Right ventricle myocardium superior (tissue), 1 donor: ENCODE data around the gene CCT5. TPM values are rescaled to one million over a fixed set of nuclear protein-coding genes. Genes with fewer than 3 reads are reported as not detected.
"Not testable (repeated sequence)": the region's sequence is repeated elsewhere in the genome, so short reads cannot be mapped to it uniquely, and the experiment has no call there.

Source experiments
- ATAC-seq: fragments of 200-7000 bp; cut with Tn5 transposase; one replicate; pipeline ENCODE4 v1.9.1; 2020; ENCODE audit warnings: mild to moderate bottlenecking; ENCODE audit not compliant: poor library complexity
- DNase-seq: peaks from one replicate; pipeline ENCODE4 v3.0.0-alpha.2; 2020
- intact Hi-C: fragments of 100-400 bp; cut with DNase I; formaldehyde crosslinking; loops from one replicate; pipeline ENCODE4 v1.11.2; 2022
- total RNA-seq: library from RNA; stranded (reverse); fragmentation: NEBNext Ultra II Directional; extraction: Animal tissue kit (Norgen Biotek cat#: 25700); gene quantifications from one replicate; pipeline ENCODE4 v1.2.1, GENCODE V29; 2021
- donor health status: DM: no; HTN: yes; CAD: no; lungs with severe emphysema.

Gene CCT5
- total RNA-seq, 1 donor from 2014 or later = 92.8 TPM

DNA sequence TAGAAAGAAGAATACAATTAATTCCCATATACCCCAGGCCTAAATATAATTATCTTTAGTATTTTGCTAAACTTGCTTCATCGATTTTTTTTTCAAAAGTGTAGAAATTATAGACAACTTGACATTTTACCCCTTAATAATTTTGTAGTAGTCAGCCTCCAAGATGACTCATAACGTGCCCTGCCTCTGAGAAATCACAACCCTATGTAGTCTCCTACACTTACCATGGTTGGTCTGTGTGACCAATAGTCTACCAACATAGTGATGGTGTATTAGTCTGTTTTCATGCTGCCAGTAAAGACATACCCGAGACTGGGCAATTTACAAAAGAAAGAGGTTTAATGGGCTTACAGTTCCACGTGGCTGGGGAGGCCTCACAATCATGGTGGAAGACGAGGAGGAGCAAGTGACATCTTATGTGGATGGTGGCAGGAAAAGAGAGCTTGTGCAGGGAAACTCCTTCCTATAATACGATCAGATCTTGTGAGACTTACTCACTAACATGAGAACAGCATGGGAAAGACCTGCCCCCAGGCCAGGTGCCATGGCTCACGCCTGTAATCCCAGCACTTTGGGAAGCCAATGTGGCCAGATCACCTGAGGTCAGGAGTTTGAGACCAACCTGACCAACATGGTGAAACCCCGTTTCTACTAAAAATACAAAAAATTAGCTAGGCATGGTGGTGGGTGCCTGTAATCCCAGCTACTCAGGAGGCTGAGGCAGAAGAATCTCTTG lies 60.9 kb downstream of the CCT5 start:
- DNase-seq, intact Hi-C loops, ATAC-seq: not testable (repeated sequence)

GRCh38 chr5:10311595-10312425 lies 61.7 kb downstream of the CCT5 start:
- intact Hi-C loops = no loop called here
- no peak for ATAC-seq

DNA sequence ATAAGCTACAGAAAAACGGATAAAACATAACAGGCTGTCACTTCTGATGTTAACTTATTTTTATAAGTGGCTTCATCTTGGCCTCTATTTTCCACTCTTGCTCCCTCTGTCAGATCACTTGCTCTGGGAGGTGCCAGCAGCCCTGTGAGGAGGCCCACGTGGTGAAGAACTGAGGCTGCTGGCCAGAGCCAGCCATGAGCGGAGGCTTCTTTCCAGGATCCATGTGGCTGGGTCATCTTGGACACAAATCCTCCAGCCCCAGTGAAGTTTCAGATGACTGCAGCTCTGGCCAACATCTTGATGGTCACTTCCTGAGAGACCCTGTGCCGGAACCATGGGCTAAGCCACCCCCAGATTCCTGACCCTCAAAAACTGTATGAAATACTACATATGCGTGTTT lies 65.1 kb downstream of the CCT5 start:
- intact Hi-C loops = no loop called here
- ATAC-seq (no peak), DNase-seq (no peak)

More at GRCh38 chr5:10311595-10312425, 61.7 kb downstream of the CCT5 start:
- no peak for DNase-seq

Other genes with a start within 250 kb of the CCT5 start
- gene ATPSCKMT, start 392 bp upstream of the CCT5 start, total RNA-seq = 18.1 TPM
- 50.0 TPM for gene CMBL, start 57.6 kb downstream of the CCT5 start, total RNA-seq
- gene MARCHF6, start 103.4 kb downstream of the CCT5 start, total RNA-seq = 170 TPM
- not detected for gene ROPN1L, start 191.6 kb downstream of the CCT5 start, total RNA-seq